Hepatic stellate cell (primary cell): Measurements from ENCODE around the gene MMP1.
A peak's percentile ranks its signal among the peaks of the same experiment; 100 is the strongest.

Source experiments
- DNase-seq: peaks from one replicate; pipeline ENCODE4 v3.0.0; 2011; ENCODE audit warnings: low spot score

The MMP1 gene

GRCh38 chr11:102798012-102798746 lies at the start of gene MMP1:
Gene MMP1, minus strand, starts transcription at chr11:102798160. Its CDS starts 68 bp downstream, at chr11:102798092.
- DNase-seq = peak; percentile 20

GRCh38 chr11:102846292-102846691 lies 48.3 kb upstream of the MMP1 start:
- no peak for DNase-seq

GRCh38 chr11:102843489-102843888 lies 45.5 kb upstream of the MMP1 start, which contains the start of gene MMP3:
Gene MMP3, minus strand, starts transcription at chr11:102843609. Its CDS starts 63 bp downstream, at chr11:102843546.
- DNase-seq = no peak

- DNase-seq = no peak
These were observed 45.0 kb upstream of the MMP1 start for GRCh38 chr11:102842930-102843329.

DNA sequence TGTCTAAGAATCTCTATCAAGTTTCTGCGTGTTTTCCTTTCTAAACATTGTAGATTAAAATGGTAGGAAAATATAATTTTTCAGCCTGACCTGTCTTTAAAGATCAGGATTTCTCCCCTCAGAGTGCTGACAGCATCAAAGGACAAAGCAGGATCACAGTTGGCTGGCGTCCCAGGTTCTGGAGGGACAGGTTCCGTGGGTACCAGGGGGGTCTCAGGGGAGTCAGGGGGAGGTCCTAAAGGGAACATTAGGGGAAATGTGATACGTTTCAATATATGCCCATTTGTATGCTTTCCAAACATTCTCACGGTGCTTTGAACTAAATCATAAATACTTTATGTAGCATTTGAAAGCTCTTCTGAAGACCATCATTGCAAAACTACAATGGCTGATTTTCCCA lies 42.1 kb upstream of the MMP1 start:
- DNase-seq = no peak

GRCh38 chr11:102837646-102838045 lies 39.7 kb upstream of the MMP1 start:
- DNase-seq = no peak

DNA sequence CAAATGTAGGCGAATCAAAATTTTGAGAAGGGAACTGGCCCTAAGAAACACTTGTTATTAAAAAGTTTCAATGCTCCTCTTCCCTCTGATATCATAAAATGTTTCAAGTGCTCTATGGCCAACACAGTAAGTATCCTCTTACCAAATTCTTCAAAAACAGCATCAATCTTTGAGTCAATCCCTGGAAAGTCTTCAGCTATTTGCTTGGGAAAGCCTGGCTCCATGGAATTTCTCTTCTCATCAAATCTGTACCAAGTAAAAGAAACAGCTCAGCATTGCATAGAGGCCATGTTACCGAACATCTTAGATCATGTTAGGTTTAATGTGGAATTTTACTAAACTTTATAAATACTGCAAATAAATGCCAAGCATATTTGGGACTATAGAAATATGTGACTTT lies 39.2 kb upstream of the MMP1 start:
- no peak for DNase-seq

GRCh38 chr11:102836290-102836875 lies 38.4 kb upstream of the MMP1 start:
- DNase-seq = no peak

DNA sequence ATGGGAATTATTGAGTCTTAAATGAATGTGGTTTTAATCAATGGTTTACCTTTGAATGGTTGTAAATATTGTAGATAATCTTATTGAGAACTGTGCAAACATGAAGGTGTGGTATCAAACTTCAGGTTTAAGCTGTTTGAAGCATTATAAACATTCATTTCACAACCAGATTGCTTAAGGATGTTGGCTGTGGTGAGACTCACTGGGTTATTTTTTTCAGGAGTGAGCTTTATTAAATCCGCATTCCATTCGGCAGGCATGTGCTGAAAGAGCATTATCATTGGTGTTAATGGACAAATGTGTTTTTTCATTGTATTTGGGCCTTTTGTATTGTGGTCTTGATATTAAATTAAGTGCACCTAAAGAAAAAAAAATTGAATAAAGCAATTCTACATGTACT lies 35.8 kb upstream of the MMP1 start:
- no peak for DNase-seq

- DNase-seq = no peak
These were observed 34.7 kb upstream of the MMP1 start for GRCh38 chr11:102832612-102833011.

DNA sequence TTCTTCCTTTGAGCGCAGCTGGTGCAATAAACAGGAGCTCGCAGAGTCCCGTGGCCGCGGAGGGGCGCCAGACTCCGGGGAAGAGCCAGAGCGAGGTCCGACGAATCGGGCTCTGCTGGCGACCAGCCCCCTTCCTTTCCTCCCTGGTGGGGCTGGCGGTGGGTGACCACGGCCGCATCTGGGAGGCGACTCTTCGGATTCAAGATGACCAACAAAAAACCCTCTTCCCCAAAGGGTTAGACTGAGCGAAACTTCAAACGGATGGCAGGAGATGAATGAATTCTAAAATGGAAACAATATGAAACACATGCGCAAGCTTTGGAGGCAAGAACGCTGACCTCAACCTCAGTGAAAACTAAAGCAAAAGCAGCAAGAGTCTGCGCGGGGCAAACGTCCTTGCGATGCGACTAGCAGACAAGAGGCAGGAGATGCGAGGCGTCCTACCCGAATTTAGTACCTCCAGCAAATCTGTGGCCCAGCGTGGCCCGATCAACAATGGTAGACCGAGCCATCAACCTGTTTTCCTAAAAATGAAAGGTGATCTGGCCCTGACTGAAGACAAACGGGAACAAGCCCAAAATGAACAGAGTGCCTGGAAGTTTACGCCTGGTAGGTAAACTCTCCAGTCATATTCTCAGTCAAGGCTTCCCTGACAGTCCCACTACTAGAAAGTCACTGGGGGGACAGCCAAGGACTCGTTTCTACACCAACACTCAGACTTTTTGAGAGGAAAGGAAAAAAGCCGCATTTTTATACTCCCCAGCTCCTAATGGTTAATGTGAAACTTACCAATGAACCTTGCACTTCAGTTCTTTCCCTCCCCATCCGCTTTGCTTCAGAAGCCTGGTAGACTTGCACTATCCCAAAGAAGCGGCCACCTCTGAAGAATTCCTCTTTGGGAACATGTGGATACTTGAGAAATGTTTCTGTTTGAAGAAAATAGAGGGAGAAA lies 33.8 kb upstream of the MMP1 start:
- DNase-seq = peak; percentile 16

DNA sequence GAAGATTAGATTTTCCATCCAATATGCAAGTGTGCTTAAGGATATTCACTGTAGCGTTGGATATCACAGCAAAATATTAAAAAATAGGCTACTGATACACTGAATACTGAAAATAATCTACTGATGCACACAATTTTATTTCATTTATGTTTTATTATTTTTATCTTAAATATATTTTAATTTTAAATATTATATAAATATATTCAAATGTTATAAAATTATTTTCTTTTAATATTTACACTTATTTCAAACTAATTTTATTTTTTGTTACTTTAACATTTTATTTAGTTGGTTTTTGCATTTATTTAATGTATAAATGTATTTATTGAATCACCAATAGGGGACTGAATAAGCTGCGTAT lies 33.1 kb upstream of the MMP1 start:
- DNase-seq = no peak

DNA sequence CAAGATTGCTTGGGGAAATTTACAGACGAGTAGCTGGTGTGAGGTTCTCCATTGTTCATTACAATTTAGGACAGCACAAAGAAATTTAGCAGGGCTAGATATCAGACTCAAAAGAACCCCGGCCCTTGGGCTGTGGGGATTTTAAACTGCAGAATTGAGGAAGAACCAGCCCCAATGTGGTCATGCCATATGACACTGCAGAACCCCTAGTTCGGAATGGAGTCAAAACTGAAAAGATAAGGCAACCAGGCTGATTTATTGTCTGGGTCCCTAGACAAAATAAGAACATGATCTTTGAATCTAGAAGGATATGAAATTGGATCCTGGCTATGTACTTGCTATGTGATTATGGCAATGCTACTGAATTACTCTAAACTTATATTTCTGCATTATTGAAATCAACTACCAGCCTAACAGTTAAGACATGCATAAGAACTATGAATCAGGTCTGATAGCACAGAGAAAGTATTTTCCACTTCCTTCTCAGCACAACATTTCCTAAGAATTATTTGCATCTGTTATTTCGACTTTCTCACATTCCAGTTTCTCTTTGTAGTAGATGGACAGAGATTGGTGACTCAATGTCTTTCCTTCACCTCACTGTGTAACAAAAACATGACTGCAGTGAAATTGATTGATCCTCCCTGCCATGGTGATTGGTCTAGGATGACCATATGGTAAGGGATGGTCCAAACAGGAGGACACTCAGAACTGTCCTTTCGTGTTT lies 32.2 kb upstream of the MMP1 start:
- no peak for DNase-seq

GRCh38 chr11:102829316-102830000 lies 31.5 kb upstream of the MMP1 start:
- no peak for DNase-seq

DNA sequence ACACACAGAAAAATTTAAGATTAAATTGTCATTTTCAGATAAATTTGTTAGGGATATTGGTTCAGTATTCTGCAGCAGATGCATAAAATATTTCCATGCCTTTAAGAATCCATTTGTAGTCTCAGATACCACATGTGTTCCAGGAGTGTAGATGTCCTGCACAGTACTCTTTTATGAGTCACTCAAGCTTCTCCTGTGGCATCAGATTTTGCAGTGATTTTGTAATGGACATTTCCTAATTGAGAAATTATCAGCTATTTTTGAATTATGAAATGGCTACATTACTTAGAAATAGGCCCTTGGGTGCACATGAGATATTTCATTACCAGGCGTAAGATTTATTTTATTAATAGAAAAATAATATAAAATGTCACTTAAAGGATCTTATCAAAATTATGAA lies 26.6 kb upstream of the MMP1 start:
- DNase-seq = no peak

DNA sequence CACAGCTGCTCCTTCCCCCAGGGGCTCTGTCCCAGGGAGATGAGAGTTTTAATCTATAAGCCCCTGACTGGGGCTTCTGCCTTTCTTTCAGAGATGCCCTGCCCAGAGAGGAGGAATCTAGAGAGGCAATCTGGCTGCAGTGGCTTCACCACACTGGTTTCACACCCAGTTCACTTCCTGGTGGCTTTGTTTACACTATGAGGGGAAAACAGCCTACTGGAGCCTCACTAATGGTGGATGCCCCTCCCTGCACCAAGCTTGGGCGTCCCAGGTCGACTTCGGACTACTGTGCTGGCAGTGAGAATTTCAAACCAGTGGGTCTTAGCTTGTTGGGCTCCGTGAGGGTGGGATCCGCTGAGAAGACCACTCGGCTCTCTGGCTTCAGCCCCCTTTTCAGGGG lies 21.5 kb upstream of the MMP1 start:
- DNase-seq = no peak

DNA sequence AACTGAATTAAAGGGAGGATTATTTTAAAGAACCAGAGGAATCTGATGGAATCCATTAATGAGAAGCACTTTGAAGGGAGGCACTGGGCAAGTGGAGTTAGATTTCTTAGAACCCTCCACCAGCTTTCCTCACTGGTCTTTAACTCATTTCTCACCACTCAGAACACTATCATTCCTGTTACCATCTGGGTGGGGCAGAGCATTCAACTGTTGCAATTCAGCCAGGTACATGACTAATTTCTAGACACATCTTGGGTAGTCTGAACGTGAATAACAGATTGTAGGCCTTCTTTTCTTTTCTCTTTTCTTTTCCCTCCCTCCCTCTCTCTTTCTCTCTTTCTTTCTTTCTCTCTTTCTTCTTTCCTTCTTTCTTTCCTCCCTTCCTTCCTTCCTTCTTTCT lies 15.5 kb upstream of the MMP1 start:
- DNase-seq = no peak

DNA sequence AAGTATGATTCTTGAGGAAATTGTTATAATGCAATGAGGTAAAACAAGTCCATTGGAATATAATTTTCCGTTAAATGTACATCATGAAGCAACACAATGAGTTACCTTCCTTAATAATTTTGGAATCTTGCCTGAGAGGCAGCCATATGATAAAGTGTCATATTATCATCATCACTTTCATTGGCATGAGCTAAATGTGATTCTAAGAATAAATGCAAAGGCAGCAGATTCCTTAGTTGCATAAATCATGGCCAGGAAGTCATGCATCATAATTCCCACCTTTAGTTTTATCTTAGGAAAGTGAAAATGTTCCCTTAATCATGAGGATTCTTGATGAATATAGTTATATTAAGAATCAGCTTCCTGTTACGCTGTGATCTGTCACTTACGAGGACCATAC lies 14.2 kb upstream of the MMP1 start:
- DNase-seq = no peak

- peak; percentile 12 for DNase-seq
These were observed 13.1 kb upstream of the MMP1 start for GRCh38 chr11:102810950-102811660.

DNA sequence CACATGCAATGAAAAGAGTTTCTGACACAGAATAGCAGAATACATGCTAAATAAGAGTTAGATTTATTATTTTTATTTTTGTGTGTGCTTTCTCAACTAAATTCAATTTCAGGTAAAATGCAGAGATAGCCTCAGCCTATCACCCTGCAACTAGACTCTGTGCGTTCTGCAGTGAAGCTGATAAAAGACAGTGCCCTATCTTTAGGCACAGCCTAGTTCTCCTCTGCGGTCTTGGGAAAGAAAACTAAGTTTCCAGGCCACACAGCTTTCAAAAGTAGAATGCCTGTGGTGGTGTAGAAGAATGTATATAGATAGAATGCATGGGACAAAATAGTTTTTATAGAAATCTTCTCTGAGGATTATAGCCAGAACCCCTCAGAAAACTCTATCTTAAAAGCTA lies 12.0 kb upstream of the MMP1 start:
- DNase-seq = no peak

GRCh38 chr11:102807921-102808320 lies 10.0 kb upstream of the MMP1 start:
- peak; percentile 13 for DNase-seq
